HG03460 (cell line): ENCODE results near the gene TMCC1.
"Not testable (repeated sequence)": the region's sequence is repeated elsewhere in the genome, so short reads cannot be mapped to it uniquely, and the experiment has no call there.

Experiments used
- ATAC-seq: cut with Tn5 transposase; IDR thresholded peaks from one replicate; pipeline ENCODE4 v1.9.1; 2021; ENCODE audit not compliant: unreplicated experiment

Gene TMCC1

GRCh38 chr3:129735638-129736037 is 157.9 kb downstream of the TMCC1 start:
- ATAC-seq, result no peak

GRCh38 chr3:129734449-129734848 is 159.1 kb downstream of the TMCC1 start:
- ATAC-seq, result no peak

GRCh38 chr3:129732200-129732876 is 161.2 kb downstream of the TMCC1 start:
- ATAC-seq, result no peak

GRCh38 chr3:129727707-129728106 is 165.8 kb downstream of the TMCC1 start:
- no peak for ATAC-seq

- no peak for ATAC-seq
These were observed 169.8 kb downstream of the TMCC1 start for GRCh38 chr3:129723558-129724324.

- no peak for ATAC-seq
These were observed 171.0 kb downstream of the TMCC1 start for GRCh38 chr3:129722527-129722926.

- ATAC-seq, result no peak
These were observed 175.3 kb downstream of the TMCC1 start for GRCh38 chr3:129718201-129718600.

- no peak for ATAC-seq
These were observed 177.7 kb downstream of the TMCC1 start for GRCh38 chr3:129715854-129716253.

- ATAC-seq, result no peak
These were observed 185.1 kb downstream of the TMCC1 start for GRCh38 chr3:129708328-129708861.

- ATAC-seq, result no peak
These were observed 188.2 kb downstream of the TMCC1 start for GRCh38 chr3:129705274-129705673.

- ATAC-seq, result no peak
These were observed 189.6 kb downstream of the TMCC1 start for GRCh38 chr3:129703913-129704312.

GRCh38 chr3:129702934-129703712 is 190.4 kb downstream of the TMCC1 start:
- ATAC-seq, result no peak

GRCh38 chr3:129701161-129701560 is 192.3 kb downstream of the TMCC1 start:
- no peak for ATAC-seq

GRCh38 chr3:129699612-129700011 is 193.9 kb downstream of the TMCC1 start:
- ATAC-seq, result no peak

- ATAC-seq, result no peak
These were observed 194.3 kb downstream of the TMCC1 start for GRCh38 chr3:129699199-129699598.

GRCh38 chr3:129697229-129697969 is 196.1 kb downstream of the TMCC1 start:
- ATAC-seq, result no peak

GRCh38 chr3:129696430-129696829 is 197.1 kb downstream of the TMCC1 start:
- ATAC-seq, result not testable (repeated sequence)

GRCh38 chr3:129695230-129695629 is 198.3 kb downstream of the TMCC1 start:
- no peak for ATAC-seq

GRCh38 chr3:129694228-129694627 is 199.3 kb downstream of the TMCC1 start:
- ATAC-seq, result no peak

- no peak for ATAC-seq
These were observed 200.8 kb downstream of the TMCC1 start for GRCh38 chr3:129692743-129693142.

- no peak for ATAC-seq
These were observed 202.5 kb downstream of the TMCC1 start for GRCh38 chr3:129690963-129691362.
